ENCODE measurements around the gene SPAG17.

DNA sequence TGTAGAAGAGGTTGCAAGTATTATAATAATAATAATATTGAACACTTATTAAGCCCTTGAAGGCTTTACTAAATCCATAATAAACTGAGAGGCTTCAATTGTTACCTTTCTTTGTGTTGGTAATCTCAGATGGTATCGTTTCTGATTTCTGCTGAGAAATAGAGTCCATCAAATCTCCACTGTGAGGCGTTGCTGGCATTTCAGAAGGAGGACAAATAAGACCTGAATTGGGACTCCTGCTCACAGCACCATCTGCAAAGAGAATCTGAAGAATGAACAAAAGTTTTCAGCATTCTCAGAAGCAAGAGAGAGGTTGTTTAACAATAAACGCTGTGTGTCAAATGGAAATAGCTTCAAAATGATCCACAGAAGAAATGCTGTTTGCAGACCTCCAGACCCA is 161.8 kb downstream of the SPAG17 start:
- no peak for TF ChIP-seq EZH2 (IDR thresholded peaks at IDR 0.05; ENCODE audit: insufficient read depth, low read length)
- TF ChIP-seq, protein P1, sequence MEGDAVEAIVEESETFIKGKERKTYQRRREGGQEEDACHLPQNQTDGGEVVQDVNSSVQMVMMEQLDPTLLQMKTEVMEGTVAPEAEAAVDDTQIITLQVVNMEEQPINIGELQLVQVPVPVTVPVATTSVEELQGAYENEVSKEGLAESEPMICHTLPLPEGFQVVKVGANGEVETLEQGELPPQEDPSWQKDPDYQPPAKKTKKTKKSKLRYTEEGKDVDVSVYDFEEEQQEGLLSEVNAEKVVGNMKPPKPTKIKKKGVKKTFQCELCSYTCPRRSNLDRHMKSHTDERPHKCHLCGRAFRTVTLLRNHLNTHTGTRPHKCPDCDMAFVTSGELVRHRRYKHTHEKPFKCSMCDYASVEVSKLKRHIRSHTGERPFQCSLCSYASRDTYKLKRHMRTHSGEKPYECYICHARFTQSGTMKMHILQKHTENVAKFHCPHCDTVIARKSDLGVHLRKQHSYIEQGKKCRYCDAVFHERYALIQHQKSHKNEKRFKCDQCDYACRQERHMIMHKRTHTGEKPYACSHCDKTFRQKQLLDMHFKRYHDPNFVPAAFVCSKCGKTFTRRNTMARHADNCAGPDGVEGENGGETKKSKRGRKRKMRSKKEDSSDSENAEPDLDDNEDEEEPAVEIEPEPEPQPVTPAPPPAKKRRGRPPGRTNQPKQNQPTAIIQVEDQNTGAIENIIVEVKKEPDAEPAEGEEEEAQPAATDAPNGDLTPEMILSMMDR (IDR thresholded peaks at IDR 0.05; ENCODE audit: insufficient read depth, low read depth, low read length): no peak

Data from astrocyte (in vitro differentiated cells and primary cell).